SU-DHL-6 (cell line): ENCODE measurements around the gene CDC123.
"Not testable (repeated sequence)": the region's sequence is repeated elsewhere in the genome, so short reads cannot be mapped to it uniquely, and the experiment has no call there.

ENCODE experiments used
- H2AFZ ChIP-seq: fragments of 200-600 bp; sonication (generic); 2 replicates; pipeline ENCODE4 v1.6.1; 2014; ENCODE audit warnings: low read depth, mild to moderate bottlenecking, moderate library complexity, mixed read lengths, antibody characterized with exemption, low read length; ENCODE audit not compliant: severe bottlenecking
- H3F3A ChIP-seq: fragments of 200-600 bp; shearing (Covaris generic); 2 replicates; pipeline ENCODE4 v1.6.0; 2016; ENCODE audit warnings: antibody characterized with exemption, mild to moderate bottlenecking; ENCODE audit not compliant: insufficient read depth
- H3K27ac ChIP-seq: fragments of 200-600 bp; sonication (generic); 2 replicates; pipeline ENCODE4 v1.5.1; 2016; ENCODE audit warnings: low read depth, mild to moderate bottlenecking, low read length, moderate library complexity, mixed read lengths
- H3K27me3 ChIP-seq: fragments of 200-600 bp; sonication (generic), shearing (Covaris generic); 2 replicates; pipeline ENCODE4 v1.6.0; 2014; ENCODE audit warnings: mild to moderate bottlenecking, low read length
- H3K36me3 ChIP-seq: fragments of 200-600 bp; sonication (generic); 2 replicates; pipeline ENCODE4 v1.6.1; 2014; ENCODE audit warnings: mild to moderate bottlenecking, low read length, mixed read lengths
- H3K4me2 ChIP-seq: fragments of 300-600, 200-600 bp; shearing (Covaris generic), sonication (generic); 2 replicates; pipeline ENCODE4 v1.6.0; 2014; ENCODE audit warnings: low read length, low read depth, mild to moderate bottlenecking; ENCODE audit not compliant: poor library complexity, severe bottlenecking
- H3K4me3 ChIP-seq: fragments of 200-600 bp; sonication (generic); 2 replicates; pipeline ENCODE4 v1.5.1; 2014; ENCODE audit warnings: antibody characterized with exemption, low read length, mild to moderate bottlenecking, mixed read lengths; ENCODE audit not compliant: insufficient read depth, poor library complexity, severe bottlenecking
- H3K79me2 ChIP-seq: fragments of 200-600 bp; sonication (generic); 2 replicates; pipeline ENCODE4 v1.6.1; 2014; ENCODE audit warnings: mild to moderate bottlenecking, low read length, moderate library complexity; ENCODE audit not compliant: insufficient read depth
- H3K9ac ChIP-seq: fragments of 200-600 bp; sonication (generic); 2 replicates; pipeline ENCODE4 v1.7.0; 2014; ENCODE audit warnings: mild to moderate bottlenecking, low read length
- H3K9me2 ChIP-seq: fragments of 200-600 bp; sonication (generic); replicated peaks from 2 replicates; pipeline ENCODE4 v1.6.1; 2014; ENCODE audit warnings: low read length; ENCODE audit not compliant: insufficient read depth
- H3K9me3 ChIP-seq: fragments of 200-600 bp; sonication (generic); 2 replicates; pipeline ENCODE4 v1.6.1; 2014; ENCODE audit warnings: low read length, mixed read lengths; ENCODE audit not compliant: insufficient read depth
- H4K20me1 ChIP-seq: fragments of 200-600 bp; sonication (generic); 2 replicates; pipeline ENCODE4 v1.6.1; 2014; ENCODE audit warnings: low read depth, mild to moderate bottlenecking, antibody characterized with exemption, low read length, moderate library complexity, mixed read lengths
- EZH2phosphoT487 ChIP-seq: fragments of 200-600 bp; sonication (generic), shearing (Covaris generic); conservative IDR thresholded peaks from 2 replicates; pipeline ENCODE4 v1.6.1; 2018; ENCODE audit warnings: mild to moderate bottlenecking, antibody characterized with exemption, low read length, moderate library complexity, mixed read lengths
- TF ChIP-seq, protein P1 (sequence below): fragments of 200-600 bp; sonication (generic); IDR thresholded peaks from one replicate; pipeline ENCODE4 v1.5.1; 2017; ENCODE audit warnings: antibody characterized with exemption, mild to moderate bottlenecking, low read length, moderate library complexity; ENCODE audit not compliant: insufficient read depth, poor library complexity, severe bottlenecking

CDC123 gene

DNA sequence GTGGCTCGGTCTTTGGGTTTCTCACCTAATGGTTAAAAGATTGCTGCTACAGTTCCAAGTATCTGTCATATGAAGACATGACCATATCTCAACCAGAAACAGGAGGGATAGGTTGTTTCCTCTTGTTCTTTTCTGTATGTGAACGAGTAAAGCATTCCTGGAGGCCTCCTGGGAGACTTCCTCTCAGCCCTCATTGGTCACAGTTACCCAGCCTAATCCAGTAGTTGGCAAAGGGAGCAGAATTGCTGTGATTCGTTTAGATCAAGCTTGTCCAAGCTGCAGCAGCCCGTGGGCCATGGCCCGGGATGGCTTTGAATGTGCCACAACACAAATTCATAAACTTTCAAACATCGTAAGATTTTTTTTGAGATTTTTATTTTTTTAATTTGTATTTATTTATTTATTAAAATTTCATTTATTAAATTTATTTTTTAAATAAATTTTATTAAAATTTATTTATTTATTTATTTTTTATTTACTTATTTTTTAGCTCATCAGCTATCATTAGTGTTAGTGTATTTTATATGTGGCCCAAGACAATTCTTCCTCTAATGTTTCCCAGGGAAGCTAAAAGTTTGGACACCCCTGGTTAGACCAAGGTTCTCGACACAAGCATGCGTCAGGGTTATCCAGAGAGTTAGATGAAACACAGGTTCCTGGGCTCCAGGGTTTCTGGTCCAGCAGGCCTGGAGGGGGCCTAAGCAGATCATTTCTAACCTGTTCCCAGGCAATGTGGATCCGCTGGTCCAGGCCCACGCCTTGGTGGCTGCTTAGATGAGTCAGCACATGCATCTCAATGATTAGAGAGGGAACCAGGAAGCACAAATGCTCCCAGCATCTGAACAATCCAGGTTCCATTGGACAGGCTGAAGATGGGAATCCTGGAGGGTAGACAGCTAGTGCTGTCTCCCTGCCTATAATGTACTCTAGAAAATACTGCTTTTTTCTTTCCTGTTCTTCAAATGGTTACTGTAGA is 25.6 kb downstream of the CDC123 start:
- Histone ChIP-seq H3K9me2 (no peaks in the 10 kb centered on the region), H3K9ac (no peak overlapping the region), H3K36me3 (peaks cover 37% of the 10 kb centered on the region), H3K27ac (no peak overlapping the region), H3K79me2 (peaks cover 31% of the 10 kb centered on the region), H4K20me1 (no peaks in the 10 kb centered on the region), H3K4me2 (no peak overlapping the region), H3K4me3 (no peak overlapping the region), H3K9me3 (no peaks in the 10 kb centered on the region), H2AFZ (no peak overlapping the region), H3K27me3 (no peaks in the 10 kb centered on the region), H3F3A (no peaks in the 10 kb centered on the region)
- TF ChIP-seq, protein P1, sequence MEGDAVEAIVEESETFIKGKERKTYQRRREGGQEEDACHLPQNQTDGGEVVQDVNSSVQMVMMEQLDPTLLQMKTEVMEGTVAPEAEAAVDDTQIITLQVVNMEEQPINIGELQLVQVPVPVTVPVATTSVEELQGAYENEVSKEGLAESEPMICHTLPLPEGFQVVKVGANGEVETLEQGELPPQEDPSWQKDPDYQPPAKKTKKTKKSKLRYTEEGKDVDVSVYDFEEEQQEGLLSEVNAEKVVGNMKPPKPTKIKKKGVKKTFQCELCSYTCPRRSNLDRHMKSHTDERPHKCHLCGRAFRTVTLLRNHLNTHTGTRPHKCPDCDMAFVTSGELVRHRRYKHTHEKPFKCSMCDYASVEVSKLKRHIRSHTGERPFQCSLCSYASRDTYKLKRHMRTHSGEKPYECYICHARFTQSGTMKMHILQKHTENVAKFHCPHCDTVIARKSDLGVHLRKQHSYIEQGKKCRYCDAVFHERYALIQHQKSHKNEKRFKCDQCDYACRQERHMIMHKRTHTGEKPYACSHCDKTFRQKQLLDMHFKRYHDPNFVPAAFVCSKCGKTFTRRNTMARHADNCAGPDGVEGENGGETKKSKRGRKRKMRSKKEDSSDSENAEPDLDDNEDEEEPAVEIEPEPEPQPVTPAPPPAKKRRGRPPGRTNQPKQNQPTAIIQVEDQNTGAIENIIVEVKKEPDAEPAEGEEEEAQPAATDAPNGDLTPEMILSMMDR: no peak
- TF ChIP-seq EZH2phosphoT487: no peak

GRCh38 chr10:12225444-12225843 is 29.5 kb downstream of the CDC123 start:
- H3K36me3 ChIP-seq: peaks cover 22% of the 10 kb centered on the region
- TF ChIP-seq, protein P1: no peak
- no peak for TF ChIP-seq EZH2phosphoT487

GRCh38 chr10:12226438-12226837 is 30.4 kb downstream of the CDC123 start:
- not testable (repeated sequence) for H4K20me1 ChIP-seq
- peaks cover 17% of the 10 kb centered on the region for H3K36me3 ChIP-seq

More at GRCh38 chr10:12225444-12225843, 29.5 kb downstream of the CDC123 start:
- no peak overlapping the region for H3K4me3 ChIP-seq
- H3K27ac ChIP-seq: no peak overlapping the region
- H3K79me2 ChIP-seq: peaks cover 26% of the 10 kb centered on the region
- no peaks in the 10 kb centered on the region for H3K9me3 ChIP-seq
- H3K27me3 ChIP-seq: no peaks in the 10 kb centered on the region
- no peaks in the 10 kb centered on the region for H3F3A ChIP-seq
- H3K4me2 ChIP-seq: no peak overlapping the region
- H4K20me1 ChIP-seq: no peaks in the 10 kb centered on the region
- H3K9ac ChIP-seq: no peak overlapping the region
- no peaks in the 10 kb centered on the region for H3K9me2 ChIP-seq
- no peak overlapping the region for H2AFZ ChIP-seq

DNA sequence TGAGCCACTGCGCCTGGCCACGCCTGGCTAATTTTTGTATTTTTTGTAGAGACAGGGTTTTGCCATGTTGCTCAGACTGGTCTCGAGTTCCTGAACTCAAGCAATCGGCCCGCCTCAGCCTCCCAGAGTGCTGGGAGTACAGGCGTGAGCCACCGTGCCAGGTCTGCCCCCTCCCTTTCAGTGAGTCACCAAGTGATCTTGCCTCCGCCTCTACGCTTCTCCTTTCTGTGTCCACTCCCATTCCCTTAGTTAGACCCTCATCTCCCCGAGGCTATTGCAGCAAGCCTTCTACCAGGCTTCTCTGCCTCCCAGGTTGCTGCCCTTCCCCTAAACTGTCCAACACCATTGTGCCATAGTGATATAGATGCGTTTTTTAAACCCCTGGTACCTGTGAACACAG is 32.9 kb downstream of the CDC123 start:
- H3K9ac ChIP-seq: no peak overlapping the region
- peaks cover 13% of the 10 kb centered on the region for H3K36me3 ChIP-seq
- H3K27ac ChIP-seq: no peak overlapping the region
- H3K9me3 ChIP-seq: no peaks in the 10 kb centered on the region
- H3K79me2 ChIP-seq: peaks cover 5% of the 10 kb centered on the region
- no peaks in the 10 kb centered on the region for H4K20me1 ChIP-seq
- no peak overlapping the region for H3K4me3 ChIP-seq
- no peaks in the 10 kb centered on the region for H3K9me2 ChIP-seq
- TF ChIP-seq EZH2phosphoT487: no peak
- TF ChIP-seq, protein P1: no peak
- H2AFZ ChIP-seq: no peak overlapping the region
- no peaks in the 10 kb centered on the region for H3F3A ChIP-seq
- no peaks in the 10 kb centered on the region for H3K27me3 ChIP-seq
- H3K4me2 ChIP-seq: no peak overlapping the region

More at GRCh38 chr10:12226438-12226837, 30.4 kb downstream of the CDC123 start:
- H2AFZ ChIP-seq, H3K9me2 ChIP-seq, H3K27me3 ChIP-seq, H3K9ac ChIP-seq, H3K9me3 ChIP-seq, H3K4me3 ChIP-seq, H3F3A ChIP-seq, H3K4me2 ChIP-seq, H3K27ac ChIP-seq: not testable (repeated sequence)
- H3K79me2 ChIP-seq: peaks cover 21% of the 10 kb centered on the region

DNA sequence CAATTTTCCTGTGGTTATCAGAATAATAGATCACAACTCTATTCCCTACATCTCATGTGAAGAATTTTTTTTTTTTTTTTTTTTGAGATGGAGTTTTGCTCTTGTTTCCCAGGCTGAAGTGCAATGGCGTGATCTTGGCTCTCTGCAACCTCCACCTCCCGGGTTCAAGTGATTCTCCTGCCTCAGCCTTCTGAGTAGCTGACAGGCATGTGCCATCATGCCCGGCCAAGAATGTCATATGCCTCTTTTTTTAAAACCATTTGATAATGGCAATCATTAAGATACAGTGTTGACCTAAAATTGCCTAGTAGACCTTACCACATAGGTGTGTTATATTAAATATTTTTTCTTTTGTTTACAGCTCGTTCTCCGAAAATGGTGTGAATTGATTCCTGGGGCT is 38.7 kb downstream of the CDC123 start:
- not testable (repeated sequence) for H3K9ac ChIP-seq, H3K9me2 ChIP-seq, H3K27ac ChIP-seq, H2AFZ ChIP-seq, H3K27me3 ChIP-seq, H3K9me3 ChIP-seq, H3F3A ChIP-seq, H3K4me3 ChIP-seq, H3K4me2 ChIP-seq, H4K20me1 ChIP-seq, H3K79me2 ChIP-seq
- H3K36me3 ChIP-seq: peaks cover 20% of the 10 kb centered on the region
